HEK293 (cell line): ENCODE results near the gene CWF19L1.
A peak's percentile ranks its signal among the peaks of the same experiment; 100 is the strongest.

Experiments used
- CTCF ChIA-PET: fragments of 350-600 bp; formaldehyde crosslinking; extraction: SDS; loops from one replicate; lab custom pipeline; 2021; ENCODE audit warnings: antibody characterized with exemption; lab: Yijun Ruan, JAX
- POLR2A ChIA-PET: fragments of 300-600 bp; formaldehyde crosslinking; extraction: SDS; loops from one replicate; lab custom pipeline; 2020; ENCODE audit warnings: antibody characterized with exemption, inconsistent platforms; lab: Yijun Ruan, JAX
- H3K27ac ChIP-seq: fragments of 200-500 bp; sonication (Bioruptor generic); 2 replicates; pipeline ENCODE4 v1.5.1; 2014; ENCODE audit warnings: low read depth, low read length, control low read depth, inconsistent platforms; ENCODE audit errors: extremely low read depth
- H3K36me3 ChIP-seq, 2 experiments: fragments of 200-500 bp in 1 of 2; sonication (Bioruptor generic) in 1 of 2; 1 replicate in 1 of 2; 2 replicates in 1 of 2; pipeline ENCODE4 v1.5.1; 2014 to 2017; ENCODE audit warnings: inconsistent platforms in 2 of 2, low read length in 2 of 2; ENCODE audit not compliant: control insufficient read depth in 2 of 2, insufficient read depth in 1 of 2
- H3K4me1 ChIP-seq: fragments of 200-500 bp; sonication (Bioruptor generic); 2 replicates; pipeline ENCODE4 v1.5.1; 2014; ENCODE audit warnings: mild to moderate bottlenecking, low read length, inconsistent platforms; ENCODE audit not compliant: control insufficient read depth, insufficient read depth
- H3K4me3 ChIP-seq: 2 replicates; pipeline ENCODE4 v1.5.1; 2011; ENCODE audit warnings: low read depth, mild to moderate bottlenecking, control low read depth, low read length, moderate library complexity
- H3K9me3 ChIP-seq: fragments of 200-500 bp; sonication (Bioruptor generic); 2 replicates; pipeline ENCODE4 v1.5.1; 2014; ENCODE audit warnings: low read depth, low read length, inconsistent platforms; ENCODE audit not compliant: control insufficient read depth, insufficient read depth
- EGR2 ChIP-seq: fragments of 450-650 bp; formaldehyde crosslinking; IDR thresholded peaks from 2 replicates; pipeline ENCODE4 v1.5.1; 2016; ENCODE audit warnings: low read depth, missing biosample characterization, missing genetic modification characterization
- SP2 ChIP-seq: fragments of 450-650 bp; formaldehyde crosslinking; IDR thresholded peaks from 2 replicates; pipeline ENCODE4 v1.5.1; 2016; ENCODE audit warnings: missing biosample characterization, missing genetic modification characterization
- ZNF121 ChIP-seq: fragments of 450-650 bp; formaldehyde crosslinking; IDR thresholded peaks from 2 replicates; pipeline ENCODE4 v1.5.1; 2016; ENCODE audit warnings: missing biosample characterization, missing genetic modification characterization
- ZNF239 ChIP-seq: fragments of 450-650 bp; formaldehyde crosslinking; IDR thresholded peaks from 2 replicates; pipeline ENCODE4 v1.5.1; 2016; ENCODE audit warnings: missing biosample characterization, missing genetic modification characterization
- ZNF335 ChIP-seq: fragments of 450-650 bp; formaldehyde crosslinking; conservative IDR thresholded peaks from 2 replicates; pipeline ENCODE4 v1.5.1; 2016; ENCODE audit warnings: missing biosample characterization, missing genetic modification characterization
- ZNF366 ChIP-seq: fragments of 450-650 bp; formaldehyde crosslinking; conservative IDR thresholded peaks from 2 replicates; pipeline ENCODE4 v1.5.1; 2016; ENCODE audit warnings: missing biosample characterization, missing genetic modification characterization
- ZNF558 ChIP-seq: fragments of 450-650 bp; formaldehyde crosslinking; IDR thresholded peaks from 2 replicates; pipeline ENCODE4 v1.5.1; 2016; ENCODE audit warnings: missing biosample characterization, missing genetic modification characterization
- TF ChIP-seq, protein P1 (sequence below): fragments of 450-650 bp; formaldehyde crosslinking; IDR thresholded peaks from 2 replicates; pipeline ENCODE4 v1.5.1; 2016; ENCODE audit warnings: missing biosample characterization, missing genetic modification characterization, borderline replicate concordance
- TF ChIP-seq, protein P2 (sequence below): fragments of 450-650 bp; formaldehyde crosslinking; IDR thresholded peaks from 2 replicates; pipeline ENCODE4 v1.5.1; 2017; ENCODE audit warnings: missing biosample characterization, missing genetic modification characterization

CWF19L1 gene

DNA sequence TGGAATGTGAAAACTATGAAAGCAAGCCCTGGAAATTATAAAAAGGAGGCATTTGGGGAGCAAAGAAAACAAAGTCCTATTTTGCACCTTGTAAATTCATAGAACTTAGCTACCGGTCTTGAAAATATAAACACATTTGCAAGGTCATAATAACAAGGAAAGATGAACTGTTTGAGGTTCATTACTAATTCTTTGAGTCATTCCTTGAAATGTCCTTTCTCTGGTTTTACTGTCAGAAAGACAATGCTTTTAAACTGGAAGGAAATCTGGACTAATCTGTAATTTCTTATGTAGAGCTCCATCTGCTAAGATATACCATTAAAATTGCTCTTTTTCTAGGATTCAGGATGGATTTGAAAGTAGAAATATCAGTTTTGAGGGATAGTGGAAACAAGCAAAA is 83.0 kb downstream of the CWF19L1 start:
- H3K4me3 ChIP-seq: peak overlapping the region; percentile 76
- H3K4me1 ChIP-seq: no peaks in the 10 kb centered on the region
- H3K27ac ChIP-seq: no peak overlapping the region
- TF ChIP-seq, protein P1, sequence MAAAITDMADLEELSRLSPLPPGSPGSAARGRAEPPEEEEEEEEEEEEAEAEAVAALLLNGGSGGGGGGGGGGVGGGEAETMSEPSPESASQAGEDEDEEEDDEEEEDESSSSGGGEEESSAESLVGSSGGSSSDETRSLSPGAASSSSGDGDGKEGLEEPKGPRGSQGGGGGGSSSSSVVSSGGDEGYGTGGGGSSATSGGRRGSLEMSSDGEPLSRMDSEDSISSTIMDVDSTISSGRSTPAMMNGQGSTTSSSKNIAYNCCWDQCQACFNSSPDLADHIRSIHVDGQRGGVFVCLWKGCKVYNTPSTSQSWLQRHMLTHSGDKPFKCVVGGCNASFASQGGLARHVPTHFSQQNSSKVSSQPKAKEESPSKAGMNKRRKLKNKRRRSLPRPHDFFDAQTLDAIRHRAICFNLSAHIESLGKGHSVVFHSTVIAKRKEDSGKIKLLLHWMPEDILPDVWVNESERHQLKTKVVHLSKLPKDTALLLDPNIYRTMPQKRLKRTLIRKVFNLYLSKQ (tag by site-specific recombination): 0 out of 2 replicates have a peak, but pooled peaks have one; percentile 9
- TF ChIP-seq ZNF239 (tag by site-specific recombination) (no peak), SP2 (tag by site-specific recombination) (no peak), ZNF366 (no peak)
- TF ChIP-seq, protein P2, sequence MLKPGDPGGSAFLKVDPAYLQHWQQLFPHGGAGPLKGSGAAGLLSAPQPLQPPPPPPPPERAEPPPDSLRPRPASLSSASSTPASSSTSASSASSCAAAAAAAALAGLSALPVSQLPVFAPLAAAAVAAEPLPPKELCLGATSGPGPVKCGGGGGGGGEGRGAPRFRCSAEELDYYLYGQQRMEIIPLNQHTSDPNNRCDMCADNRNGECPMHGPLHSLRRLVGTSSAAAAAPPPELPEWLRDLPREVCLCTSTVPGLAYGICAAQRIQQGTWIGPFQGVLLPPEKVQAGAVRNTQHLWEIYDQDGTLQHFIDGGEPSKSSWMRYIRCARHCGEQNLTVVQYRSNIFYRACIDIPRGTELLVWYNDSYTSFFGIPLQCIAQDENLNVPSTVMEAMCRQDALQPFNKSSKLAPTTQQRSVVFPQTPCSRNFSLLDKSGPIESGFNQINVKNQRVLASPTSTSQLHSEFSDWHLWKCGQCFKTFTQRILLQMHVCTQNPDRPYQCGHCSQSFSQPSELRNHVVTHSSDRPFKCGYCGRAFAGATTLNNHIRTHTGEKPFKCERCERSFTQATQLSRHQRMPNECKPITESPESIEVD: peak; percentile 29; the same call in 1 of the 2 replicates
- TF ChIP-seq, all 188 proteins: peak for 2
- H3K9me3 ChIP-seq: no peaks in the 10 kb centered on the region
- ChIA-PET CTCF (interaction anchor here (0.6 to 2.5 kb wide), 6 partner anchors 14 to 591 kb away, joined by 3 to 8 read pairs (median 3); no protein-coding TSS in a partner anchor), POLR2A (no interaction called here)
- peaks cover 26 to 36% of the 10 kb centered on the region in 2 experiments for H3K36me3 ChIP-seq

DNA sequence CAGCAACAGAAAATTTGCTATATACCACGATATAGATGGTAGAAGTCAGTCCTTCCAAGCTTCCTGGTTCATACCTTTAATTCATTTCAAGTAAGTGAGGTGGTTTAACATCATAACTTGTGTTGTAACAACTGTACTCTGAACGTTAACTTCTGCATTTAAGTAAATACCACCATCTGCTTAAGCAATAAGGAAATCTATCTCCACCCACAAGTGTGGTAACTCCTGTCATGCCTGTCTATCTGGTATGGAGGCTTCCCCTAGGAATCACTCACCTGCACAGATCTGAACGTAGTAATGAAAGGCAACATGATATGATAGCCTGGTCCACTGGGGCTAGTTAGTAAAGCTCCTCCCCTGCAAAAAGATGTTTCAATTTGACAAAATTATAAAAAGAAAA is 84.0 kb downstream of the CWF19L1 start:
- no peak overlapping the region for H3K4me3 ChIP-seq
- ChIA-PET POLR2A (no interaction called here), CTCF (interaction anchor here (0.5 to 2.5 kb wide), 2 partner anchors 337 to 413 kb away, joined by 3 to 8 read pairs; no protein-coding TSS in a partner anchor)

DNA sequence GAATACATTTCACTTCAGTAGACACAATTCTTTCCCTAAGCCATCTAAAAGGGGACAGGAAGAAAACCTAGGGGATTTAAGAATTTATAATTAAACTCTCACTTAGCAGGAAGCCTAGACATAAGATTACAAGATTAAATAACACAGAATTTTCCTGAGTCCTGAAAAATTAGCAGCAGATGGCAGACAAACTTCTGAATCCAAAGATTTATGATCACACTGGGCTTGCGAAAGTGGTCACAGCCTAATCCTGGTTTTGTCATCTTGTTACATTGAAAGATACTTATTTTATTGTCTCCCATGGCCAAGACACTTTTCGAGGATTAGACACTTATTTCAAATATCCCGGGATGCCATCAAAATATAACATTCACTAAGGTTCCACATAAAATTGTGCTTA is 84.5 kb downstream of the CWF19L1 start:
- H3K9me3 ChIP-seq: no peaks in the 10 kb centered on the region
- ChIA-PET POLR2A (no interaction called here), CTCF (interaction anchor here (0.5 kb wide), 1 partner anchor 412 kb away, joined by 3 read pairs; no protein-coding TSS in a partner anchor)
- H3K4me1 ChIP-seq: no peaks in the 10 kb centered on the region
- TF ChIP-seq, protein P2: 0 out of 2 replicates have a peak, but pooled peaks have one; percentile 53
- TF ChIP-seq ZNF558: no peak
- no peak overlapping the region for H3K4me3 ChIP-seq
- peaks cover 31 to 44% of the 10 kb centered on the region in 2 experiments for H3K36me3 ChIP-seq
- no peak overlapping the region for H3K27ac ChIP-seq

More for the DNA sequence above, 84.0 kb downstream of the CWF19L1 start:
- Histone ChIP-seq H3K36me3 (peaks cover 27 to 38% of the 10 kb centered on the region in 2 experiments), H3K9me3 (no peaks in the 10 kb centered on the region), H3K27ac (no peak overlapping the region), H3K4me1 (no peaks in the 10 kb centered on the region)
- TF ChIP-seq EGR2 (tag by site-specific recombination) (no peak), ZNF335 (tag by site-specific recombination) (0 out of 2 replicates have a peak, but pooled peaks have one; percentile 13), ZNF121 (tag by site-specific recombination) (no peak)
